Epithelial cell of esophagus (primary cell): ENCODE measurements around the gene GNG4.

ENCODE experiments used
- DNase-seq: peaks from one replicate; pipeline ENCODE4 v3.0.0; 2010; ENCODE audit warnings: low read depth
- H3K4me3 ChIP-seq: 2 replicates; pipeline ENCODE4 v1.5.1; 2011; ENCODE audit warnings: mild to moderate bottlenecking, low read length, control low read depth
- CTCF ChIP-seq: IDR thresholded peaks from 2 replicates; pipeline ENCODE4 v1.5.1; 2011; ENCODE audit warnings: low read depth, mild to moderate bottlenecking, low read length, control low read depth, inconsistent platforms; ENCODE audit not compliant: insufficient read depth; ENCODE audit errors: missing control alignments

GNG4 gene

DNA sequence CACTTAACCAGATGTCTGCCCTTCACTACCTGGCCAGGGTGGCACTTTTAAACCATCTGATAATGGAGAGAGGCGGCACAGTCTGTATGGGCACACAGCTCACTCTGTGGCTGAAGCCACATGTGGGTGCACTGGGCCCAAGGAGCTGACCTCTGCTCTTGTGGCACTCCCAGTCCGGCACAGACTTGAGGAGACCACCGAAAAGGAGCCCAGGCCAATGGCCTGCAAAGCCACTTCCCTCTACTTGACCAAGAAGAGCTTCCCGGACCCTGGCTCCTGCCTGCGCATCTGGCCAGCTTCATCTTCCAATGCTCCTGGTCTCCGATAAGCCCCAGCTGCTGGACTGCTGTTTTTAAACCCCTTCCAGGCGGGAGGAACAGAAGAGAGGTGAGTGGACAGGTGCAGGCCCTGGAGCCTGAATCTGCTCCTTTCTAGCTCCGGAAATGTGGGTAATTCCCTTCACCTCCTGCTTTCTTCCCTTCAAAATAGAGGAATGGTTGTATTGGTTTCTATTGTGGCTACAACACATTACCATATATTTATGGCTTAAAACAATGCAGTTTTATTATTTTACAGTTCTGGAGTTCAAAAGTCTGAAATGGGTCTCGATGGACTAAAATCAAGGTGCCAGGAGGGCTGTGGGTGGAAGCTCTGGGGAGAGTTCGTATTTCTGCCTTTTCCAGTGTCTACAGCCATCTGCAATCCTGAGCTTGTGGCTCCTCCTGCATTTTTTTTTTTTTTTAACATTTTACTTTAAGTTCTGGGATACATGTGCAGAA lies 11.6 kb downstream of the GNG4 start:
- TF ChIP-seq CTCF, result no peak
- no peak for DNase-seq

GRCh38 chr1:235635938-235636662 lies 13.5 kb downstream of the GNG4 start:
- H3K4me3 ChIP-seq, result no peak overlapping the region
- peak; percentile 79 for DNase-seq
- no peak for TF ChIP-seq CTCF

More for the DNA sequence above, 11.6 kb downstream of the GNG4 start:
- no peak overlapping the region for H3K4me3 ChIP-seq

DNA sequence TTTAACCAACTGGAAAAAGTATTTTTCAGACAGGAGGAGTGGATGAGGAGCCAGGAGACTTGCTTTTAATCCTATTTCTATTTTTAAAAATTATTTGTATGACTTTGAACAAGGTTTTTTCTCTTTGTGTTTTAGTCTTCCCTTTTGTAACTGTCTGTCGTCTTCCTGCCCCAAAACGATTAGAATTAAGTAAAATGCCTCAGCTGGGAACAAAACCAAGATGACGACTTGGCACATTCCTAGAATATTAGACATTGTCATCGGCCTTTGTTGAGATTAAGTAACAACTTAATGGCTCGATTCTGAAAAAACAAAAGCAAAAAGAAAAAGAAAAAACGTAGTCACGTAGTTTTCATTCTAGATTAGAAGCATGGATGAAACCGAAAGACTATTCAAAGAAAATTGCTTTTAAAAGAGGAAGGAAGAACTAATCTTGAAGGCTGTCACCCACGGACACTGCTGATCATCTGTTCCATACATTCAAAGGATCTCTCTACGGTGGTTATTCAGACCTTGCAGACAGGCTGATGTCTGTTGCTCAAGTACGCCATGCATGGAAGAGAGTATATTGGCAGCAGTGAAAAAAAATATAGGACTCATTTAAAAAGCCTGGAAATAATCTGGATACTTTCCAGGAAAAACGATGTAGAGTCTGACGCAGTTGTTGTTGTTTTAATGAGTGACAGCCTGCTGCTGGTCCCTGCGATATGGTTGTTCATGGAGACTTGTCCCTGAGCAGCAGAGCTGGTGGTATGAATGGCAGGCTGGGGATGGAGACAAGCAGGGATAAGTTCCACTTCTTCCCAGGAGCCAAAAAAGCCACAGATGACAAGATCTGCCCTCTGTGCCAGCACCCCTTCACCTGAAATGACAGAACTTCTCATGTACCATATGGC lies 16.8 kb downstream of the GNG4 start:
- no peak for TF ChIP-seq CTCF
- peak; percentile 41 for DNase-seq
- H3K4me3 ChIP-seq, result peak overlapping the region; percentile 9

DNA sequence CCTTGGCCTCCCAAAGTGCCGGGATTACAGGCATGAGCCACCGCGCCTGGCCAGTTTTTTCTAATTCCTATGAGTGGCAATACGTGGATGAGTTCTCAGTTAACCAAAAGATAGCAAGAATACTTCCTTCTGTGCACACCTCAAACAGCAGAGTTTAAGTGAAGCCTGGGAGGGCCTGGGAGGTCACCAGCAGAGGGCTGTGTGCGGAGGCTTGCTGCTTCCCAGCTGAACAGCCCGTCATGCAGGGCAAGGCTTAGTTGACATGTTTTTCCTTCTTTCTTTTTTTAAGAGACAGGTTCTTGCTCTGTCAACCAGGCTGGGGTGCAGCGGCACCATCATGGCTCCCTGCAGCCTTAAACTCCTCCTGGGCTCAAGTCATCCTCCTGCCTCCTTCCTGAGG lies 17.8 kb downstream of the GNG4 start:
- no peak overlapping the region for H3K4me3 ChIP-seq
- no peak for DNase-seq
- TF ChIP-seq CTCF, result no peak

- DNase-seq, result no peak
Measured at GRCh38 chr1:235628316-235629005, 21.1 kb downstream of the GNG4 start.

More at GRCh38 chr1:235628316-235629005, 21.1 kb downstream of the GNG4 start:
- H3K4me3 ChIP-seq, result no peak overlapping the region
- no peak for TF ChIP-seq CTCF
